Stimulated activated CD8-positive, alpha-beta memory T cell treated with anti-CD3 and anti-CD28 coated beads, Interleukin-4, amount 100 ng/mL, for 4 hours (primary cell): Measurements from ENCODE around the gene SLC13A3.

Experiments used
- DNase-seq, 2 donors: peaks; one replicate each; pipeline ENCODE4 v3.0.0-alpha.2; 2020; ENCODE audit warnings: low read depth in 2 of 2, low spot score in 1 of 2

SLC13A3 gene

GRCh38 chr20:46543033-46543432 lies 108.2 kb downstream of the SLC13A3 start:
- no peak for DNase-seq

- no peak for DNase-seq
Observed at GRCh38 chr20:46541229-46541935, 109.9 kb downstream of the SLC13A3 start.

GRCh38 chr20:46539113-46539512 lies 112.1 kb downstream of the SLC13A3 start:
- DNase-seq: no peak

GRCh38 chr20:46530640-46531039 lies 120.6 kb downstream of the SLC13A3 start:
- DNase-seq: no peak

- DNase-seq: no peak
Observed at GRCh38 chr20:46523696-46524328, 127.4 kb downstream of the SLC13A3 start.

GRCh38 chr20:46523108-46523507 lies 128.2 kb downstream of the SLC13A3 start:
- DNase-seq: no peak

- peak; percentile 11 to 16 for DNase-seq
Observed at GRCh38 chr20:46520976-46521579, 130.2 kb downstream of the SLC13A3 start.

GRCh38 chr20:46520540-46520939 lies 130.7 kb downstream of the SLC13A3 start:
- no peak for DNase-seq

- DNase-seq: no peak
Observed at GRCh38 chr20:46519471-46520068, 131.7 kb downstream of the SLC13A3 start.

GRCh38 chr20:46512943-46513844 lies 138.1 kb downstream of the SLC13A3 start, which contains the start of gene ZNF334:
ZNF334 (minus strand) TSS chr20:46513559; CDS start chr20:46512102, 1,457 bp downstream.
- DNase-seq: no peak

- DNase-seq: no peak
Observed at GRCh38 chr20:46509523-46509922, 141.7 kb downstream of the SLC13A3 start.
